Prostate gland (tissue), 2 donors: ENCODE data around the gene NODAL. TPM values are rescaled to one million over a fixed set of nuclear protein-coding genes. Genes with fewer than 3 reads are reported as not detected.

ENCODE experiments used
- DNase-seq: peaks from one replicate; pipeline ENCODE4 v3.0.0-alpha.2; 2019; ENCODE audit warnings: low spot score
- H3K27ac ChIP-seq, 2 donors: fragments of 200-600 bp; sonication (generic); 2 replicates each; pipeline ENCODE4 v1.5.1; 2017 to 2019
- H3K27me3 ChIP-seq: fragments of 200-600 bp; sonication (generic); replicated peaks from 2 replicates; pipeline ENCODE4 v1.5.1; 2019; ENCODE audit not compliant: insufficient read depth
- H3K36me3 ChIP-seq, 2 donors: fragments of 200-600 bp; sonication (generic); 1 replicate in 1 of 2; 2 replicates in 1 of 2; pipeline versions ENCODE4 v1.5.1 to v1.8.1; 2017 to 2019
- H3K4me1 ChIP-seq: fragments of 200-600 bp; sonication (generic); replicated peaks from 2 replicates; pipeline ENCODE4 v1.5.1; 2019
- H3K4me3 ChIP-seq, 2 donors: fragments of 200-600 bp; sonication (generic); 2 replicates each; pipeline ENCODE4 v1.5.1; 2017 to 2019
- H3K9me3 ChIP-seq: fragments of 200-600 bp; sonication (generic); 2 replicates; pipeline ENCODE4 v1.5.1; 2017
- POLR2A ChIP-seq: fragments of 450-650 bp; IDR thresholded peaks from one replicate; pipeline ENCODE4 v1.6.1; 2016; ENCODE audit warnings: antibody characterized with exemption, mild to moderate bottlenecking
- POLR2AphosphoS5 ChIP-seq: sonication (generic); formaldehyde crosslinking; IDR thresholded peaks from one replicate; pipeline ENCODE4 v1.6.1; 2017; ENCODE audit warnings: antibody characterized with exemption
- WGBS: methylation state at CpG from one replicate; pipeline ENCODE4 v1.1.5; 2018; 5-methylcytosine and 5-hydroxymethylcytosine counted together
- intact Hi-C: fragments of 100-400 bp; cut with DNase I; formaldehyde crosslinking; loops from one replicate; pipeline ENCODE4 v1.14.2; 2022
- total RNA-seq, 2 donors: library from RNA; depleted of rRNA; stranded (reverse); fragments of >200 nt; gene quantifications; one replicate each; pipeline ENCODE4 v1.1.0, GENCODE V29; 2016
- TF ChIP-seq, protein P1 (sequence below), 4 experiments: fragments of 200-600 bp in 2 of 4; fragments of 450-650 bp in 2 of 4; sonication (generic) in 2 of 4; IDR thresholded peaks; 1 replicate in 3 of 4; 2 replicates in 1 of 4; pipeline ENCODE4 v1.5.1; 2016 to 2019; ENCODE audit warnings: antibody characterized with exemption in 4 of 4, mild to moderate bottlenecking in 2 of 4, moderate library complexity in 2 of 4

NODAL gene
- total RNA-seq, 2 donors from 2014 or later = not detected

DNA sequence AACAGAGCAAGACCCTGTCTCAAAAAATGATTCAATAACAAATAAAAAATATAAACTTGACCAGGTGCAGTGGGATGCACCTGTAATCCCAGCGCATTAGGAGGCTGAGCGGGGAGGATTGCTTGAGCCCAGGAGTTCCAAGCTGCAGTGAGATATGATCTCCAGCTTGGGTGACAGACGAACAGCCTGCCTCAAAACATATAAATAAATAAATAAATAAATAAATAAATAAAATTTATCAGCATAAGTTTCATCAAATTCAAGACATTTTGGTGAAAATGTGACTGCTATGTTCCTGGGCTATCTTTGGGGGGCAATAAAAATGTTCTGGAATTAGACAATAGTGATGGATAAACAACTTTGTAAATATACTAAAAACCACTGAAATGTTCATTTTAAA, 42.3 kb downstream of the NODAL start:
- Histone ChIP-seq H3K27me3 (no peaks in the 10 kb centered on the region), H3K27ac (no peak overlapping the region), H3K36me3 (no peaks in the 10 kb centered on the region), H3K4me3 (no peak overlapping the region), H3K4me1 (no peaks in the 10 kb centered on the region), H3K9me3 (no peaks in the 10 kb centered on the region)
- no peak for DNase-seq
- 90% methylated on average over 3 of the region's 3 CpGs for WGBS
- no peak for TF ChIP-seq POLR2A
- TF ChIP-seq POLR2AphosphoS5 = no peak
- TF ChIP-seq, protein P1, sequence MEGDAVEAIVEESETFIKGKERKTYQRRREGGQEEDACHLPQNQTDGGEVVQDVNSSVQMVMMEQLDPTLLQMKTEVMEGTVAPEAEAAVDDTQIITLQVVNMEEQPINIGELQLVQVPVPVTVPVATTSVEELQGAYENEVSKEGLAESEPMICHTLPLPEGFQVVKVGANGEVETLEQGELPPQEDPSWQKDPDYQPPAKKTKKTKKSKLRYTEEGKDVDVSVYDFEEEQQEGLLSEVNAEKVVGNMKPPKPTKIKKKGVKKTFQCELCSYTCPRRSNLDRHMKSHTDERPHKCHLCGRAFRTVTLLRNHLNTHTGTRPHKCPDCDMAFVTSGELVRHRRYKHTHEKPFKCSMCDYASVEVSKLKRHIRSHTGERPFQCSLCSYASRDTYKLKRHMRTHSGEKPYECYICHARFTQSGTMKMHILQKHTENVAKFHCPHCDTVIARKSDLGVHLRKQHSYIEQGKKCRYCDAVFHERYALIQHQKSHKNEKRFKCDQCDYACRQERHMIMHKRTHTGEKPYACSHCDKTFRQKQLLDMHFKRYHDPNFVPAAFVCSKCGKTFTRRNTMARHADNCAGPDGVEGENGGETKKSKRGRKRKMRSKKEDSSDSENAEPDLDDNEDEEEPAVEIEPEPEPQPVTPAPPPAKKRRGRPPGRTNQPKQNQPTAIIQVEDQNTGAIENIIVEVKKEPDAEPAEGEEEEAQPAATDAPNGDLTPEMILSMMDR (IDR thresholded peaks at IDR 0.05) = no peak
- intact Hi-C loops = no loop called here

DNA sequence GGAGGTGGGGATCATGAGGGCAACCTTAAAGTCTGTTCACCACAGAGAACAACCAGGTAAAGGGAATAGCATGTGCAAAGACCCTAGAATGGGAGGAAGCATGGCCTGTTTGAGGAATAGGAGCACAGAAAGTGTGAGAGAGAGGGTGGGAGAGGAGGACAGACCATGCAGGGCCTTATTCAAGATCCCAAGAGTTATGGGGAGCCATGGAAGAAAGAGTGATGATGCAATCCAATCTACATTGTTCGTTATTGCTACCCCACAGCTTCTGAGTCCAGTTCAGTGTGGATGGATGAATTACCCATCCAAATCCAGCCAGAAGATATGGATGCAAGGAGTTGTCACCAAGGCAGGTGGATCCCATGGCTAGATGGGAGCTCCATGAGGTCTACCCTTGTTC, 45.3 kb downstream of the NODAL start:
- DNase-seq = no peak
- no peak overlapping the region for H3K4me3 ChIP-seq
- WGBS = 77% methylated on average over 1 of the region's 1 CpG
- intact Hi-C loops = no loop called here
- TF ChIP-seq, protein P1 (IDR thresholded peaks at IDR 0.05) = no peak
- TF ChIP-seq POLR2A (no peak), POLR2AphosphoS5 (no peak)
- H3K9me3 ChIP-seq = no peaks in the 10 kb centered on the region
- no peaks in the 10 kb centered on the region for H3K36me3 ChIP-seq
- H3K27me3 ChIP-seq = no peaks in the 10 kb centered on the region
- no peaks in the 10 kb centered on the region for H3K4me1 ChIP-seq
- H3K27ac ChIP-seq = no peak overlapping the region

DNA sequence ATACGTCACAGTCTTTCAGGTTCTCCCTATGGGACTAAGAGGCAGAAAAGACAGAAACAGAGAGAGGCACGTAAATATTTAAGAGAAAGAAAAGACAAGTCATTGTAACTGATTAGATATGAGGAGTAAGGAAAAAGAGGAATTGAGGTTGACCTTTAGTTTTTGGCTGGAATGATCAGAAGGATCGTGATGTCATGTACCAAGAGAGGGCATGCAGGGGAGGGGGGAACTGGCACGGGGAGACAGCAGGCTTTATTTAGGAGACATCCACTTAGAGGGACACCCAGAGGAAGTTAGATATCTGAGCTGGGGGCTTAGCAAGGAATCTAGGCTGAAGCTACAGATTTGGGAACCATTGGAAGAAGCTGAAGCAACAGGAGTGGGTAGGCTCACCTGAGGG, 49.8 kb downstream of the NODAL start:
- Histone ChIP-seq H3K36me3 (no peaks in the 10 kb centered on the region), H3K27ac (no peak overlapping the region), H3K27me3 (no peaks in the 10 kb centered on the region), H3K4me3 (no peak overlapping the region), H3K4me1 (no peaks in the 10 kb centered on the region), H3K9me3 (no peaks in the 10 kb centered on the region)
- TF ChIP-seq, protein P1 (IDR thresholded peaks at IDR 0.05) = no peak
- TF ChIP-seq POLR2A = no peak
- TF ChIP-seq POLR2AphosphoS5 = no peak
- WGBS = 56% methylated on average over 4 of the region's 4 CpGs
- DNase-seq = no peak
- intact Hi-C loops = no loop called here

Other genes starting within 250 kb of the NODAL start
- 100 to 1,000 TPM in 1 of 2 donors, 10 to 100 TPM in 1; 79.4 to 109 TPM for gene PPA1, start 208.3 kb downstream of the NODAL start, total RNA-seq
- gene NPFFR1, start 157.7 kb downstream of the NODAL start, total RNA-seq = 1 to 10 TPM in 1 of 2 donors, under 1 TPM in 1; under 0.01 to 1.1 TPM
- gene LRRC20, start 59.1 kb downstream of the NODAL start, total RNA-seq = 10 to 100 TPM in 1 of 2 donors, 1 to 10 TPM in 1; 9.4 to 15.2 TPM
- 10 to 100 TPM; 40.1 to 63.3 TPM for gene EIF4EBP2, start 37.5 kb downstream of the NODAL start, total RNA-seq
- gene PALD1, start 37.1 kb upstream of the NODAL start, total RNA-seq = 10 to 100 TPM in 1 of 2 donors, 1 to 10 TPM in 1; 6.6 to 12.4 TPM
- gene PRF1, start 161.1 kb upstream of the NODAL start, total RNA-seq = 1 to 10 TPM in 1 of 2 donors, under 1 TPM in 1; 0.32 to 2.3 TPM
- under 1 TPM in 1 of 2 donors, not detected in 1; 0.28 TPM for gene ADAMTS14, start 230.8 kb upstream of the NODAL start, total RNA-seq